ENCODE measurements around the gene ATP6V0C.
"Not testable (repeated sequence)": the region's sequence is repeated elsewhere in the genome, so short reads cannot be mapped to it uniquely, and the experiment has no call there.

The ATP6V0C gene

DNA sequence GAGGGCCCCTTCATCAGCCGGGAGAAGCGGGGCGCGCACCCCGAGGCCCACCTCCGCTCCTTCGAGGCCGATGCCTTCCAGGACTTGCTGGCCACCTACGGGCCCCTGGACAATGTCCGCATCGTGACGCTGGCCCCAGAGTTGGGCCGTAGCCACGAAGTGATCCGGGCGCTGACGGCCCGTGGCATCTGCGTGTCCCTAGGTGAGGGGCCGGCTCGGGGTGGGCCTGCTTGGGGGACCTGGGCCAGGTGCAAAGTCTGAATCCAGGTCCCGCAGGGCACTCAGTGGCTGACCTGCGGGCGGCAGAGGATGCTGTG lies 14.0 kb downstream of the ATP6V0C start:
- DNase-seq (ENCODE audit: low spot score), result no peak

DNA sequence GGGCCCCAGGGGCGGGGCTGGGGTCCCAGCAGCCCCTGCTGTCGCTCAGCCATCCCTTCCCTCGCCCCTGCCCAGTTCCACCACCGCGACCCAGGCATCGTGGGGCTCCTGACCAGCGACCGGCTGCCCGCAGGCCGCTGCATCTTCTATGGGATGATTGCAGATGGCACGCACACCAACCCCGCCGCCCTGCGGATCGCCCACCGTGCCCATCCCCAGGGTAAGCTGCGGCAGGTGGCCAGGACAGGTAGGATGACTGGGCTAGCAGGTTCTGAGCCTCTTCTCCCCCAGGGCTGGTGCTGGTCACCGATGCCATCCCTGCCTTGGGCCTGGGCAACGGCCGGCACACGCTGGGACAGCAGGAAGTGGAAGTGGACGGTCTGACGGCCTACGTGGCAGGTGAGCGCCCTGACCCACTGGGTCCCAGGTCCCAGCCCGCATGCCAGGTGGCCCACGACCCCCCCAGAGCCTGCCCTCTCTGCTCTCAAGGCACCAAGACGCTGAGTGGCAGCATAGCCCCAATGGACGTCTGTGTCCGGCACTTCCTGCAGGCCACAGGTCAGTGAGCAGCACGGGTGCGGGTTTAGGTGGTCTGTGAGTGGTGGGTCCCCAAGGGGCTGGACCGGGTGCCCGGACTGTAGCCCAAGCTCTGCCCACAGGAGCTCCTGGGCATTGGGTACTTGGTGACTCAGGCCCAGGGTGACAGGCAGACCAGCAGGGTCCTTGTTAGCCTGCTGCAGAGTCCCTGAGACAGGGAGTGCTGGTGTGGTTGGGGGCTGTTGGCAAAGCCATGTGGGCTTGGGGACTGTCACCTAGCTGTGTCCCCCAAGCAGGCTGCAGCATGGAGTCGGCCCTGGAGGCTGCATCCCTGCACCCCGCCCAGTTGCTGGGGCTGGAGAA lies 14.7 kb downstream of the ATP6V0C start:
- no peak for DNase-seq (ENCODE audit: low spot score)

DNA sequence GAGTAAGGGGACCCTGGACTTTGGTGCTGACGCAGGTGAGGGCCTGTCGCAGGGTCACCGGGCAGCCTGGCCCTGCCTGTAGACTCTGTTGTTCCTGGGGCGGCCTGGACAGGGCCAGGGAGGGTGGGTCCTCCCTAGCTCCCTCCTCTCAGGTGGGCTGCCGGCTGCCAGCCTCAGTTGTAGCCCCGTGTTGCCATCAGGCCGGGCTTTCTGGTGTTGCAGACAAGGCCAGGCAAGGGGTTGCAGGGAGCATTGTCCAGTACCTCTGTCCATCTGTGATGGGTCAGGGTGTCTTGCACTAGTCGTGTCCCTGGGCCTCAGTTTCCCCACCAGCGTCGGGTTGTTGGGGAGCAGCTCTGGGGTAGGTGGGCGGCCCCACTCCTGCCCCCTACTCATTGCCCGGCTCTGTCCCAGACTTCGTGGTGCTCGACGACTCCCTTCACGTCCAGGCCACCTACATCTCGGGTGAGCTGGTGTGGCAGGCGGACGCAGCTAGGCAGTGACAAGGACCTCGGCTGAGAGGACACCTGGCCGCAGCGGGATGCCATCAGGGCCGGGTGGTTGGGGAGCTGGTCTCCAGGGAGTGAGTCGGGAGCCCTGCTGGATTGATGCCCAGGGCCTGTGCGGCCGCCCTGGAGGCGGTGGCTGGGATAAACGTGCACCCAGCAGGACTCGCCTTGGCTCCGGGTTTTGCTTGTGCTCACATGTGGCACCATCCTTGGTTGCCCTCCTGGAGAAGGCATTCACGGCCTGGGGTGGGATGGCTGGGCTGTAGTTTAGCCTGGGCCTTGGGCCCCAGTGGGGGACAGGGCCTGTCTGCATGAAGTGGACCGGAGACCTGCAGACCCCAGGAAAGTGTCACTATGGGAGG lies 15.5 kb downstream of the ATP6V0C start:
- no peak for DNase-seq (ENCODE audit: low spot score)

DNA sequence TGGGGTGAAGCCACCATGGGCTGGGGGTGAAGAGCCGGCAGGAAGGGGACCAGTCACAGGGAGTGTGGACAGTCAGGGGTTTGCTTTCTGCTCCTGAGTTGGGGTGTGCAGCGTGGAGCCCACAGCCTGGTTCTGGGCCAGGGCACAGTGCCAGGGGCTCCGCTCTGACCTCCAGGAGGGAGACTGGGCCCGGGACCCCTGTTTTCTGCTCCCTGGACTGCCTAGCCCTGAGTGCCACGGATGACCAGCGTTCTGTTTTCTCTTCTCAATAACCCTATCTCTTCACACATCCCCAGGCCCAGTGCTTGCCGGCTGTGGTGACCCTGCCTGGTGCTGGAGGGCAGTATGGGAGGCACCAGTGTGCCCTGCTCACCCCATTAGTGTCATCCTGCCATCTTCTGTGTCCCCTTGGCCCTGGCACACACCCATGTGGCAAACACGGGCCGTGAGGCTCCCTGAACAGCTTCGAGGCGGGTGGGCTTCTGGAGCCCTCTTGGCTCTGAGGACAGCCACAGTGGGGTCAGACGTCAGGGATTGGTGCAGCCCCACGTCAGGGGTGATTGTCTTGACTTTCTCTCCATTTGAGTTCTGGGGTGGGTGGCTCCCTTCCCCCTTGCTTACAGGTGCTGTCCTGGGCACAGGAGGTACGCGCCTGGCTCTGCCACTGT lies 16.3 kb downstream of the ATP6V0C start:
- DNase-seq (ENCODE audit: low spot score), result no peak

DNA sequence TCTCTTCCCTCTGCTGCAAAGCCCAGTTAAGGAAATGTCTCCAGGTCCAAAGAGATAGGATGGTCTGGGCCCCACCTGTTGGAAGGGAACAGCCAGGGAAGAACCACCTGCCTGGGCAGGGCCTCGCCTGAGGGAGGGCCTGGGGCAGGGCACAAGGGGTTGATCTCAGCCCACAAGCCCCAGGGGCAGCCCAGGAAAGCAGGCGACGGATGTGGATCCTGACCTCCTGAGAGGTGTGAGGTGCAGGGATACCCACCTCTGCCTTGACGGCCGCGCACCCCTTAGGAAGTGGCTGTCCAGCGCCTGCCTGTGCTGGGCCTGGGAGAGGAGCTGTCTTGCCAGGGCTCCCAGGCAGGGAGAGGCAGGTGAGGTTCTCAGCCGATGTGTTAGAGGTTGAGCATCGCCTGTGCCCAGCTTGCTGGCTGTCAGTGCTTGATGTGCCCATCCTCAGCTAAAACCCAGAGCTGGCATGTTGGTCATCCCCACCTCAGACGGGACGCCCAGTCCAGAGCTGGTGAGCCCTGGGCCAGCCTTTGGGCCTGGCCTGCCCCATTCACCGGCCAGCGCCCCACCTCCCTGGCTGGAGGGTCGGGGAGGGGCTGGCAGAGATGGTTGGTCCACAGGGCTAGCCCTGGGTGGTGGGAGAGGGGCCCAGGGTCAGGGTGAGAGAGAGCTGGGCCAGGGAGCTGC lies 17.0 kb downstream of the ATP6V0C start:
- DNase-seq (ENCODE audit: low spot score), result no peak

DNA sequence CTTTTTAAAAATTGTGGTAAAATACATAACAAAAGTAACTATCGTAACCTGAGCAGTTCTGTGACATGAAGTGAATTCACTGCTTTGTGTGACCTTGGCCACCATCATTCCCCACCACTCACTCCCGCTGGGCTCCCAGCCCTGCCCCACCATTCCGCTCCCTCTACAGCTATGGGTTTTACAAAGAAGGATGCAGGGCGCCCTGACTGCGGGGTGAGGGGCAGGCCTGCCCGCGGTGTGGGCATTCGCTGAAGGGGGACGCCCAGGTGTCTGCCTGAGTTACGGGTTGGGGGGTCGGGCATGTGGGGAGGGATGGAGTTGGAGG lies 17.6 kb downstream of the ATP6V0C start, which contains the start of gene CEMP1:
Gene CEMP1, minus strand, starts transcription at position 38 of the 325 bp plus-strand sequence. CDS start 335 bp downstream, outside the sequence.
- no peak for DNase-seq (ENCODE audit: low spot score)

DNA sequence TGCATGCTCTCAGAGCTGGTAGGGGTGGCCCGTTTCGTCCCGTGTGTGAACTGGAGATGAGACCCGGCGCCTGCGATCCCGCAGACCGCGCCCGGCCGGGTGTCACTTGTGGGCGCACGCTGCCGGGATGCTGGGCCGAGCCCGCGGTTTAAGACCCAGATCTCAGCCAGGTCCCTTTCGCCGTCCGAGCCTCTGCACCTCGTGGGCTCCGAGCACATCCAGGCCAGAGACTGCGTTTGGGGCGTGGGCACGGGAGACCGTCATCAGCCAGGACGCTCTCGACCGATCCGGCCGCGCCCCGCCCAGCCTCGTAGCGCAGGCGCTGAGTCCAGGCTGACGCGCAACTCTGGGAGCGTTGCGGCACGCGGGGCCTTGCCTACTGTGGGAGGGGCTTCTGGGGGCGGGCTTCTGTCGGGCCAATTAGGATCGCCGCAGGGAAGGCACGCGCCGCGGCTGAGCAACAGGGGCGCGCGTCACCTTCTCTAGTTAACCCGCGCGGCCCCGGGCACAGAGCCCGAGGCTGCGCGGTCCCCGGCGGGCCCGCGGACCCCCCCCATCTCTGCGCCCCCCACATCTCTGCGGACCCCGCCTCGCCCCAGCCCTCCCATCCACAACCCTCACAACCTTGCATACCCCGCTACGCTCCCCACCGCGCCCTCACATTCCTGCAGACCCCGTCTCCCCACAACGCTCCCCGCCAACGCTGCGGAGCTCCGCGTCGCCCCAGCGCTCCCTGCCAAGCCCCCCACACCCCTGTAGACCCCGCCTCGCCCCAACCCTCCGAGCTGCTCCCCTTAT lies 18.1 kb downstream of the ATP6V0C start:
- peak; percentile 94 for DNase-seq (ENCODE audit: low spot score)

DNA sequence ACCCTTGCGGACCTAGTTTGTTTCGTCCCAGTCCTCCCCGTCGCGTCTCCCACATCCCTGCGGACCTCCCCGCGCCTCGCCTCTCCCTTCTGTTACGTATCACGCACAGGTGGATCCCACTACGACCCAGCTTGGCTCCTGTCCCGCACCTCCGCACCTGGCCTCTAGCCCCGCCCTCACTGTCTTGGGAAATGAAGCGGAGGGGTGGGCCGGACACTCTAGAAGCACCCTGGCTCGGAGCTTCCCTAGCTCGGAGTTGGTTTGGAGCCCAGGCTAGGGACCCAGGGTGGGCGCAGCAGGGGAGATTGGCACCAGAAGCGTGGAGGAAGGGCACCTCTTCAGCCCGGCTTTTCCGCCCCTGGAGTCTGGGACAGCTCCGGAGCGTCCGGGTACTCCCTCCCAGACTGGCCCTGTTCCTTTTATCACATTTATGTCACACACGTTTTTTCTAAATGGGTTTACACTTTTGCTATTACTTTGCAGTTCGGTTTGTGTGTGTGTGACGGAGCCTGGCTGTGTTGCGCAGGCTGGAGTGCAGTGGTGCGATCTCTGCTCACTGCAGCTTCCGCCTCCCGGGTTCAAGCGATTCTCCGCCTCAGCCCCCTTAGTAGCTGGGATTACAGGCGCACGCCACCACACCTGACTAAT lies 18.9 kb downstream of the ATP6V0C start:
- peak; percentile 58 for DNase-seq (ENCODE audit: low spot score)

DNA sequence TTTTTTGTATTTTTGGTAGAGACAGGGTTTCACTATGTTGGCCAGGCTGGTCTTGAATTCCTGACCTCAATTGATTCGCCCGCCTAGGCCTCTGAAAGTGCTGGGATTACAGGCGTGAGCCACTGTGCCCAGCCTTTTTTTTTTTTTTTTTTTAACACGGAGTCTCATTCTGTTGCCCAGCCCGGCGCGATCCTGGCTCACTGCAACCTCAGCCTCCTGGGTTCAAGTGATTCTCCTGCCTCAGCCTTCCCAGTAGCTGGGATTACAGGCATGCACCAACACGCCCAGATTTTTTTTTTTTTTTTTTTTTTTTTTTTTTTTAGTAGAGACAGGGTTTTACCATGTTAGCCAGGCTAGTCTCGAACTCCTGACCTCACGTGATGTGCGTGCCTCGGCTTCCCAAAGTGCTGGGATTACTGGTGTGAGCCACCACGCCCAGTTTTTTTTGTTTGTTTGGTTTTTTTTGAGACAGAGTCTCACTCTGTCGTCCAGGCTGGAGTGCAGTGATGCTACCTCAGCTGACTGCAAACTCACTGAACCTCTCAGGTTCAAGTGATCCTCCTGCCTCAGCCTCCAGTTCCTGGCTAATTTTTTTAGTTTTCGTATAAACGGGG lies 19.5 kb downstream of the ATP6V0C start:
- DNase-seq (ENCODE audit: low spot score), result not testable (repeated sequence)

DNA sequence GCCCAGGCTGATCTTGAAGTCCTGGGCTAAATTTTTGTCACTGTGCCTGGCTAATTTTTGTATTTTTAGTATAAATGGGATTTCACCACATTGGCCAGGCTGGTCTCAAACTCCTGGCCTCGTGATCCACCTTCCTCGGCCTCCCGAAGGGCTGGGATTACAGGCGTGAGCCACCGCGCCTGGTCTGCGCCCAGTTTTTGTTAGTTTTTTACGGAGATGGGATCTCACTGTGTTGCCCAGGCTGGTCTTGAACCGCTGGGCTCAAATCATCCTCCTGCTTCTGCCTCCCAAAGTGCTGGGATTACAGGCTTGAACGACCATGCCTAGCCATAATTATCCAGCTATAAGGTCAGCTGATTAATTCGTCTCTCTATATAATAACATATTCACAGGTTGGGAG lies 20.2 kb downstream of the ATP6V0C start:
- DNase-seq (ENCODE audit: low spot score), result no peak

DNA sequence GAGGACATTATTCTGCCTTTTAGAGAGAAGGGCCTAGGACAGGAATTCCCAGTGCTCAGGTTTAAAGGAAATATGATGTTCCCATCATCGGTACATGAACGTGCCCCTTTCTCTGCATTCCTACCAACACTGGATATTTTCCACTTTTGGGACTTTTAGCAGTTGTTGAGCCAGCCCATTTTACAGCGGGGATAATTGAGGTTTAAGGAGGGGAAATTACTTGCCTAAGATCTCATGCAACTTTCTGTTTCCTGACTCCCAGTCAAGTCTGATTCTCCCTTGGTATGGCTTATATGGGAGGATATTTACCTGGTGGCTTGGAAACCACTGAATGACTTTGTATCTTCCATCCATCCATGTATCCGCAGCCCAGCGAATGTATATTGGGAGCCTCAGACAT lies 20.6 kb downstream of the ATP6V0C start:
- not testable (repeated sequence) for DNase-seq (ENCODE audit: low spot score)

DNA sequence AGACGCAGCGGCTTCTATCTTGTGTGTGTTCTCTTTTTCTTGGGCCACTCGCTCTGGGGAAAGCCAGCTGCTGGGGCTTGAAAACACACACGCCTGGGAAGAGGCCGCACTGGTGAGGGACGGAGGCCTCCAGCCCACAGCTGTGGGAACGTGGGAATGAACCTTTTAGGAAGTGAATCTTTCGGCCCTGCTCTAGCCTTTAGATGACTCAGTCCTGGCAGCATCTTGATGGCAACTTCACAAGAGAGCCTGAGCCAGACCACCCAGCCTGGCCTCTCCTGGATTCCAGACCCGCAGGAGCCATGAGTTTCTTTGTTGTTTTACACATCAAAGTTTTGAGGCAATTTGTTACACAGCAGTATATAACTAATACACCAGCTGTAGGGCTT lies 21.9 kb downstream of the ATP6V0C start:
- DNase-seq (ENCODE audit: low spot score), result no peak

DNA sequence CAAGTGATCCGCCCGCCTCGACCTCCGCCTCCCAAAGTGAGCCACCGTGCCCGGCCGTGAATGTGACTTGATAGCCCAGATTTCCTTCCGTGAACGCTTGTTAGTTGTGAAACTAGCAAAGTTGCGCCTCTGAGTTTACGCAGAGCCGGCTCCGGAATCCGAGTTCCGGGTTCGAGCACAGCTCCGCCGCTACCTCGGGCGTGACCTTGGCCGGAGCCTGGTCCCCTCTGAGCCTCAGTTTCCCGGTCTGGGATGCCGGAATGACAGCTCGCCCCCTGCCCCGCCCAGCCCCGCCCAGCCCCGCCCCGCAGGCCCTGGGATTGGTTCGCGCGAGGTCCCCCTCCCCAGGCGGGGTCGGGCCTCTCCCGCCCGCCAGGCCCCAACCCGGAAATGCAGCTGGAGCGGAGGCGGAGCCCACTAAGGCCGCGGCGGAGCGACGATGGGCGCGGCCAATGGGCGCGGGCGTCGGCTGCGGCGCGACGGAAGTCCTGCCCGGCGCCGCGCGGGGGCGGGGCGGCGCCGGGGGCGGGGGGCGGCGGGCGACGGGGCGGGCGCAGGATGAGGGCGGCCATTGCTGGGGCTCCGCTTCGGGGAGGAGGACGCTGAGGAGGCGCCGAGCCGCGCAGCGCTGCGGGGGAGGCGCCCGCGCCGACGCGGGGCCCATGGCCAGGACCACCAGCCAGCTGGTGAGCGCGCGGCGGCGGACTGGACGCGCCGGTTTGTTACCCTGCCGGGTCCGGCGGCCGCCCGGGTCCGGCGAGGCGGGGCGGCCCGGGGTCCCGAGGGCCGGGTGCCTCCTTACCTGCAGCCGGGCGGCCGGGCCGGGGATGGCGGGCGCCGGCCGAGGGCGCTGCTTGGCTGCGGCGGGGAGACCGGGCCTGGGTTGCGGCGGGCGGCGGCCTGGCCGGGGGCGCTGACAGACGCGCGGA lies 24.0 kb downstream of the ATP6V0C start, which contains the start of gene PDPK1:
Gene PDPK1, plus strand, starts transcription at position 571 of the 929 bp plus-strand sequence. Its CDS starts 92 bp downstream, at position 663.
- DNase-seq (ENCODE audit: low spot score), result peak; percentile 92

DNA sequence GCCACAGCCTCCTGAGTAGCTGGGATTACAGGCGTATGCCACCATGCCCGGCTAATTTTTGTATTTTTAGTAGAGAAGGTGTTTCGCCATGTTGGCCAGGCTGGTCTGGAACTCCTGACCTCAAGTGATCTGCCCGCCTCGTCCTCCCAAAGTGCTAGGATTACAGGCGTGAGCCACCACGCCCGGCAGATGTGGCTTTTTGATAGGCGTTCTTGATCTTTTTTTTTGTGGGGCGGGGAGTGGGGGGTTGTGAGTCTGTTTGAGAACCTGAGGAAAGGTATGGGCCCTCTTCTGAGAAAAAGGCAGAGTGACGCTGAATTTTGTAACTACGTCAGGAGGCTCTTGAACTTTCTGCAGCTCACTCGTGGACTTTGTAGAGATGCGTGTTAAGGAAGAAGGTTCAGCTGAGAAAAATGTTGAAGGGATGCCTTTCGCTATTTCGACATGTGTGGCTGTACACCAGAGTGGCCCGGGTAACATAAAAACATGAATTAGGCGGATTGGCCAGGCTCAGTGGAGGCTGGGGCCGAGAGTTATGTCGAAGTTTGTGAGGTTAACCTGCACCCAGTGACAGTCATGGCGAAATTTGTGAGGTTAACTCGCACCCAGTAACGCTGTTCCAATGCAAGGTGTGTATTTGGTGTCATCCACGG lies 25.6 kb downstream of the ATP6V0C start:
- DNase-seq (ENCODE audit: low spot score), result not testable (repeated sequence)

DNA sequence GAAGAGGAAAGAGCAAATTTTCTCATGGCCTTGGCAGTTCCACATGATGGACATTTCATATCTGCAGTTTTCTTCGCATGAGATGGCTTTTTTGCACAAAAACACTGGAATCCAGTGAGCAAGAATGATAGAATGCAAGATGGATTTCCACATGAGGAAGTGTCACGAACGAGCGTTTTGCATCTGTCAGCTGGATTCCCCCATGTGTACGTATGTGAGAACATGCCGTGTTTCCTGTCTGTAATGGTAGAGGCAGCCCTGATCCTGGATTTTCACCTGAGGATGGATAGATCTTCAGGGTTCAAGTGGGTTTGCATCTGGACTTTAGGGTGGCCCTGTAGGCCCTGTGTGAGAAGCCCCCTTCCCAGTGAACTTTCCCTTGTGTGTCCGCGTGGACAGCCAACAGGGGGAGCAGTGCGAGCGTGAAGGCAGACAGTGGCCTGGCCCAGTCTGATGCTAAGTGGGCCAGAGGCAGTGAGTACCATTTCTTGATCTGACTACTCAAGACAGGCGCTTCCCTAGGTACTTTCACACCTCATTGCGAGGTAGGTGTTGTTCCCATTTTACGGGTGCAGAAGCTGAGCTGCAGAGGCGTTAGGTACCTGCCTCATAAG lies 26.2 kb downstream of the ATP6V0C start:
- DNase-seq (ENCODE audit: low spot score), result not testable (repeated sequence)

DNA sequence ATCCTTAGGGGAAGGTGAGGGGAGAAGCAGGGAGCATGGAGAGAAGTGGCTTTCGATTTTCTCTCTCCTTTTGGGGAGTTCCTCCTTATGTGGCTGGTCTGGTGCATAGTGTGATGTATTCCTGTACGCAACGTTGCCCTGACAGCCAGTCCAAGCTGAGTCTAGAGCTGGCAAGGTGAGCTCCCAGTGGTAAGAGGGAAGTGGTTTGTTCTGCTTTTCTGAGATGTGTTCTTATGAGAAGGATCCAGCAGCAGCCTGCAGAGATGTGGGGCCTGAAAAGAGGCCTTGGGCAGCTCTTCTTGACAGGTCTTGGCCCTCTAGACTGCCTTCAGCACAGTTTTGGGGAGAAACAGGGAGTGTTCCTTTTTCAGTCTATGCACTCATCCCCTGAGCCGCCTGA lies 27.2 kb downstream of the ATP6V0C start:
- not testable (repeated sequence) for DNase-seq (ENCODE audit: low spot score)

DNA sequence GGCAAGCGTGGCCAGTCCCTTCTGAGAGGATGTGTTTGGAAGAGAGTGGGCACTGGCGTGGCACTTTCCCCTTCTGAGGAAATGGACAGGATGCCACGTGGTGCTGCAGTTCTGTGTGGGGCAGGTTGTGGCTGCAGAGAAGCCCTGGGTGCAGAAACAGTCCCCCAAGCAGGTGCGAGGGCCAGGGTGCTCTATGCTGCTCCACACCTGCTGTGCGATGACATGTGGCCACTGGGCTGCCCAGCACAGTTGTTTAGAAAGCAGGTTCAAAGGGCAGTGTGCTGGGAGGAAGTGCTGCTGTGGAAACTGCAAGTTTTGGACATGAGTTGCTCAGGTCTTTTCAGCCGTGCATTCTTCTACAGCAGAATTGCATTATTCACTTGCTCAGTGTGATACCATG lies 27.7 kb downstream of the ATP6V0C start:
- not testable (repeated sequence) for DNase-seq (ENCODE audit: low spot score)
